H1 (cell line): ENCODE results near the gene MAML3. TPM values are rescaled to one million over a fixed set of nuclear protein-coding genes. Genes with fewer than 3 reads are reported as not detected.

ENCODE experiments used
- CTCF ChIA-PET: fragments of 300-600 bp; sonication (Branson Sonifier 250); formaldehyde crosslinking; loops from one replicate; lab custom pipeline; 2021; ENCODE audit not compliant: partially characterized antibody; lab: Charles Lee
- POLR2A ChIA-PET: fragments of 300-600 bp; sonication (Branson Sonifier 250); formaldehyde crosslinking; loops from one replicate; lab custom pipeline; 2021; ENCODE audit warnings: inconsistent platforms; ENCODE audit not compliant: partially characterized antibody; lab: Charles Lee
- DNase-seq, 2 experiments: peaks; one replicate each; pipeline versions ENCODE4 v3.0.0 to v3.0.0-alpha.2; 2010 to 2022; ENCODE audit warnings: low spot score in 2 of 2, low read depth in 1 of 2, mixed read lengths in 1 of 2
- FAIRE-seq: peaks from 2 replicates; lab custom pipeline; 2011; peaks lifted over from hg19 to GRCh38; lab: Jason Lieb, UNC
- H2AFZ ChIP-seq: 2 replicates; pipeline ENCODE4 v1.8.1; 2012; ENCODE audit warnings: low read length, inconsistent platforms
- H2AK5ac ChIP-seq: 2 replicates; pipeline ENCODE4 v1.6.1; 2013; ENCODE audit warnings: low read depth, low read length
- H2BK120ac ChIP-seq: replicated peaks from 2 replicates; pipeline ENCODE3; 2013; ENCODE audit warnings: low read depth, low read length, inconsistent platforms
- H2BK12ac ChIP-seq: 2 replicates; pipeline ENCODE4 v1.6.1; 2013; ENCODE audit warnings: low read depth, low read length
- H2BK15ac ChIP-seq: 2 replicates; pipeline ENCODE4 v1.6.1; 2013; ENCODE audit warnings: low read length
- H2BK20ac ChIP-seq: 2 replicates; pipeline ENCODE4 v1.6.1; 2013; ENCODE audit warnings: low read length
- H2BK5ac ChIP-seq: 2 replicates; pipeline ENCODE4 v1.6.1; 2013; ENCODE audit warnings: low read depth, low read length
- H3K14ac ChIP-seq: 2 replicates; pipeline ENCODE4 v1.6.1; 2013; ENCODE audit warnings: inconsistent platforms; ENCODE audit not compliant: insufficient read length
- H3K18ac ChIP-seq: 2 replicates; pipeline ENCODE4 v1.6.1; 2013; ENCODE audit warnings: low read length; ENCODE audit errors: extremely low read depth
- H3K23ac ChIP-seq: 2 replicates; pipeline ENCODE4 v1.6.1; 2013; ENCODE audit warnings: inconsistent platforms; ENCODE audit not compliant: insufficient read length
- H3K23me2 ChIP-seq: 2 replicates; pipeline ENCODE4 v1.6.1; 2013; ENCODE audit warnings: low read depth, low read length
- H3K27ac ChIP-seq: 2 replicates; pipeline ENCODE4 v1.6.1; 2011; ENCODE audit warnings: low read depth, low read length, inconsistent platforms
- H3K27me3 ChIP-seq, 4 experiments: replicated peaks in 1 of 4; 1 replicate in 1 of 4; 2 replicates in 3 of 4; pipeline versions ENCODE4 v1.6.1 to v1.8.1; 2011 to 2013; ENCODE audit warnings: low read length in 3 of 4, mild to moderate bottlenecking in 3 of 4, inconsistent platforms in 2 of 4, mixed read lengths in 2 of 4, moderate library complexity in 1 of 4; ENCODE audit not compliant: control insufficient read depth in 3 of 4, insufficient read depth in 3 of 4; ENCODE audit errors: extremely low read depth in 1 of 4
- H3K36me3 ChIP-seq, 4 experiments: 2 replicates each; pipeline versions ENCODE4 v1.6.1 to v1.8.1; 2011 to 2013; ENCODE audit warnings: mild to moderate bottlenecking in 4 of 4, low read length in 3 of 4, moderate library complexity in 2 of 4, control low read depth in 1 of 4, inconsistent platforms in 1 of 4; ENCODE audit not compliant: insufficient read depth in 4 of 4, control insufficient read depth in 2 of 4
- H3K4ac ChIP-seq: replicated peaks from 2 replicates; pipeline ENCODE3; 2013; ENCODE audit warnings: low read length, low read depth, mixed read lengths, inconsistent platforms; ENCODE audit not compliant: insufficient read length
- H3K4me1 ChIP-seq, 4 experiments: replicated peaks in 1 of 4; 1 replicate in 1 of 4; 2 replicates in 3 of 4; pipeline versions ENCODE4 v1.6.1 to v1.8.1; 2011 to 2013; ENCODE audit warnings: low read length in 3 of 4, inconsistent platforms in 2 of 4, mixed read lengths in 1 of 4; ENCODE audit not compliant: insufficient read depth in 4 of 4, control insufficient read depth in 3 of 4
- H3K4me2 ChIP-seq, 2 experiments: 2 replicates each; pipeline versions ENCODE4 v1.6.1 to v1.8.1; 2011 to 2013; ENCODE audit warnings: low read depth in 2 of 2, low read length in 2 of 2, control low read depth in 1 of 2, inconsistent platforms in 1 of 2, mild to moderate bottlenecking in 1 of 2; ENCODE audit not compliant: insufficient read depth in 1 of 2
- H3K4me3 ChIP-seq, 4 experiments: fragments of 200-600, 300-600 bp in 1 of 4; sonication (generic), shearing (Covaris generic), sonication (Bioruptor Twin) in 1 of 4; 2 replicates each; pipeline versions ENCODE4 v1.5.1 to v1.8.1; 2011 to 2016; ENCODE audit warnings: low read length in 4 of 4, low read depth in 3 of 4, control low read depth in 2 of 4, inconsistent platforms in 2 of 4, mild to moderate bottlenecking in 2 of 4, mixed read lengths in 1 of 4, moderate library complexity in 1 of 4; ENCODE audit not compliant: insufficient read depth in 2 of 4; ENCODE audit errors: extremely low read depth in 1 of 4
- H3K56ac ChIP-seq: replicated peaks from 2 replicates; pipeline ENCODE3; 2013; ENCODE audit warnings: low read depth, mild to moderate bottlenecking, mixed read lengths, low read length, inconsistent platforms; ENCODE audit not compliant: insufficient read length
- H3K79me1 ChIP-seq: 2 replicates; pipeline ENCODE4 v1.6.1; 2013; ENCODE audit warnings: low read depth, low read length, control low read depth
- H3K79me2 ChIP-seq, 2 experiments: 2 replicates each; pipeline versions ENCODE4 v1.6.1 to v1.8.1; 2012 to 2013; ENCODE audit warnings: low read length in 2 of 2, mild to moderate bottlenecking in 2 of 2, inconsistent platforms in 1 of 2; ENCODE audit not compliant: insufficient read depth in 2 of 2, control insufficient read depth in 1 of 2
- H3K9ac ChIP-seq, 4 experiments: replicated peaks in 1 of 4; 1 replicate in 1 of 4; 2 replicates in 3 of 4; pipeline versions ENCODE4 v1.6.1 to v1.8.1; 2011 to 2013; ENCODE audit warnings: low read depth in 3 of 4, low read length in 3 of 4, control low read depth in 2 of 4, mild to moderate bottlenecking in 2 of 4, moderate library complexity in 2 of 4, inconsistent platforms in 1 of 4; ENCODE audit errors: extremely low read depth in 1 of 4
- H3K9me3 ChIP-seq, 2 experiments: 2 replicates each; pipeline versions ENCODE4 v1.6.1 to v1.8.1; 2012 to 2013; ENCODE audit warnings: mild to moderate bottlenecking in 2 of 2, moderate library complexity in 2 of 2, control low read depth in 1 of 2, inconsistent platforms in 1 of 2, low read depth in 1 of 2, low read length in 1 of 2, mixed read lengths in 1 of 2; ENCODE audit not compliant: insufficient read depth in 2 of 2
- H4K20me1 ChIP-seq, 2 experiments: replicated peaks in 1 of 2; 2 replicates each; pipeline versions ENCODE3 to v1.8.1; 2011 to 2013; ENCODE audit warnings: inconsistent platforms in 2 of 2, low read length in 2 of 2, mild to moderate bottlenecking in 1 of 2; ENCODE audit not compliant: insufficient read depth in 2 of 2, control insufficient read depth in 1 of 2
- H4K5ac ChIP-seq: 2 replicates; pipeline ENCODE4 v1.6.1; 2013; ENCODE audit warnings: low read length, low read depth, mixed read lengths, inconsistent platforms; ENCODE audit not compliant: insufficient read length
- H4K8ac ChIP-seq: 2 replicates; pipeline ENCODE4 v1.8.0; 2013; ENCODE audit warnings: mild to moderate bottlenecking, moderate library complexity, low read length, inconsistent platforms; ENCODE audit not compliant: insufficient read depth; ENCODE audit errors: extremely low read depth
- H4K91ac ChIP-seq: replicated peaks from 2 replicates; pipeline ENCODE3; 2013; ENCODE audit warnings: low read length, mixed read lengths, inconsistent platforms; ENCODE audit not compliant: insufficient read length
- KDM1A ChIP-seq: fragments of 200-600, 300-600 bp; sonication (generic); IDR thresholded peaks from 2 replicates; pipeline ENCODE4 v1.7.1; 2016; ENCODE audit warnings: mild to moderate bottlenecking, low read length, borderline replicate concordance
- WGBS, 2 experiments: shearing (Covaris generic) in 1 of 2; methylation state at CpG; one replicate each; pipeline versions ENCODE4 v1.1.6 to v1.1.7; 2013 to 2015; ENCODE audit warnings: low lambda C conversion rate in 2 of 2, mixed read lengths in 2 of 2, inconsistent platforms in 1 of 2, low coverage in 1 of 2, missing lambda C conversion rate in 1 of 2; ENCODE audit not compliant: insufficient replicate concordance in 2 of 2, insufficient coverage in 1 of 2, insufficient read length in 1 of 2; ENCODE audit errors: extremely low coverage in 1 of 2, missing lambda C conversion rate in 1 of 2; 5-methylcytosine and 5-hydroxymethylcytosine counted together
- polyA plus RNA-seq, 7 experiments: library from polyadenylated mRNA; depleted of rRNA in 3 of 7; stranded (reverse) in 5 of 7; unstranded in 2 of 7; fragments of >200 nt in 5 of 7; fragments of 200-250 nt in 2 of 7; gene quantifications; 1 replicate in 5 of 7; 2 replicates in 1 of 7; 4 replicates in 1 of 7; pipeline versions ENCODE4 v1.2.1 to v1.2.3, GENCODE V29; 2011 to 2013; ENCODE audit warnings: missing spikeins in 2 of 7, mixed read lengths in 2 of 7
- total RNA-seq: library from RNA; stranded (reverse); fragmentation: NEBNext Ultra II Directional; extraction: Animal tissue kit (Norgen Biotek cat#: 25700); gene quantifications from 2 replicates; pipeline ENCODE4 v1.2.1, GENCODE V29; 2021

The MAML3 gene
- total and polyA plus RNA-seq, 2 of the 8 experiments (the other 6 are each of a cell fraction or from before 2014, with no cell fraction given) = 2.1 to 5.7 TPM

DNA sequence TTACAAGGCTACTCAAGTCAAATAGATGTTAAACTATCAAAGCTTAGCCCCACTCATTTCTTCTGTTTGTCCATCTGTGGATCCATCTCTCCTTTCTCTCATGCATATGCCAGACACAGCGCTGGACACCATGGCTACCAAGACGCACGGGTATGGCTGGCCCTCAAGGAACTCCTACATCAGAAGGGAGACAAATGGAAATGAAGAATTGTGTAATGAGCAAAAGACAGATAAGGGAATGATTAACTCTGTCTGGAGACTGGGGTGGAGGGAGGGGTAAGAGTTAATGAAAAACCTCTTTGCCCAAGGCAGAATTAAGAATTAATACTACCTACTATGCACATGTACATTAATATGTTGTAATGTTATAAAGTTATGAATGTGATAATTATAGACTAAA, 400.3 kb downstream of the MAML3 start:
- DNase-seq = no peak
- WGBS, 2 experiments = 87% methylated on average over 3 of the region's 3 CpGs; no CpG with 5 or more reads in 1 of the 2 experiments
- TF ChIP-seq KDM1A = no peak

More for the DNA sequence above, 400.3 kb downstream of the MAML3 start:
- H3K4me2 ChIP-seq = no peak overlapping the region
- H2BK5ac ChIP-seq = no peak overlapping the region
- no peaks in the 10 kb centered on the region; the same call in 1 of the 2 replicates for H3K79me1 ChIP-seq
- H3K9me3 ChIP-seq = no peaks in the 10 kb centered on the region
- no peaks in the 10 kb centered on the region for H4K20me1 ChIP-seq
- no peaks in the 10 kb centered on the region for H3K27me3 ChIP-seq
- no peak for FAIRE-seq
- H3K14ac ChIP-seq = no peak overlapping the region
- no peak overlapping the region for H3K23ac ChIP-seq
- H3K79me2 ChIP-seq = no peaks in the 10 kb centered on the region
- no peaks in the 10 kb centered on the region for H3K36me3 ChIP-seq
- no peak overlapping the region for H2BK20ac ChIP-seq
- CTCF ChIA-PET = no interaction called here
- H3K23me2 ChIP-seq = no peaks in the 10 kb centered on the region
- POLR2A ChIA-PET = no interaction called here
- H2BK12ac ChIP-seq = no peak overlapping the region
- H4K8ac ChIP-seq = no peak overlapping the region
- no peak overlapping the region for H3K18ac ChIP-seq
- H2BK15ac ChIP-seq = no peak overlapping the region
- H3K4ac ChIP-seq = no peak overlapping the region
- no peak overlapping the region for H2AFZ ChIP-seq
- no peak overlapping the region for H3K9ac ChIP-seq
- no peak overlapping the region for H4K91ac ChIP-seq
- no peak overlapping the region for H3K56ac ChIP-seq
- H3K4me3 ChIP-seq = no peak overlapping the region
- no peak overlapping the region for H4K5ac ChIP-seq
- H3K4me1 ChIP-seq = no peaks in the 10 kb centered on the region
- H2BK120ac ChIP-seq = no peak overlapping the region
- H3K27ac ChIP-seq = no peak overlapping the region
- no peak overlapping the region for H2AK5ac ChIP-seq
